WTC11 (cell line): ENCODE measurements around the gene MGMT. TPM values are rescaled to one million over a fixed set of nuclear protein-coding genes. Genes with fewer than 3 reads are reported as not detected.

Source experiments
- ATAC-seq: fragments of 200-7000 bp; cut with Tn5 transposase; 2 replicates; pipeline ENCODE4 v1.10.0; 2021; ENCODE audit warnings: mild to moderate bottlenecking, moderate library complexity
- CTCF ChIA-PET: fragments of 300-600 bp; sonication (Branson Sonifier 250); formaldehyde crosslinking; loops from one replicate; lab custom pipeline; 2021; ENCODE audit warnings: antibody characterized with exemption; lab: Charles Lee
- POLR2A ChIA-PET: fragments of 350-600 bp; sonication (Branson Sonifier 250); formaldehyde crosslinking; loops from one replicate; lab custom pipeline; 2021; ENCODE audit warnings: antibody characterized with exemption; lab: Charles Lee
- DNase-seq: peaks from one replicate; pipeline ENCODE4 v3.0.0; 2021; ENCODE audit warnings: low spot score
- H3K27ac Mint-ChIP-seq: 2 replicates; pipeline ENCODE4 v1.8.0; 2021; ENCODE audit warnings: mixed read lengths
- H3K27me3 Mint-ChIP-seq: 2 replicates; pipeline ENCODE4 v1.8.0; 2021; ENCODE audit warnings: low read depth, mild to moderate bottlenecking, moderate library complexity, mixed read lengths
- H3K36me3 Mint-ChIP-seq: 2 replicates; pipeline ENCODE4 v1.8.0; 2021; ENCODE audit warnings: mixed read lengths
- H3K4me1 Mint-ChIP-seq: 2 replicates; pipeline ENCODE4 v1.8.0; 2022; ENCODE audit warnings: mixed read lengths
- H3K4me3 Mint-ChIP-seq: 2 replicates; pipeline ENCODE4 v1.8.0; 2021; ENCODE audit warnings: mild to moderate bottlenecking, moderate library complexity, mixed read lengths
- H3K9me3 Mint-ChIP-seq: 2 replicates; pipeline ENCODE4 v1.8.0; 2021; ENCODE audit warnings: mixed read lengths
- ATF1 ChIP-seq: sonication (generic); formaldehyde crosslinking; IDR thresholded peaks from 2 replicates; pipeline ENCODE4 v1.8.1; 2023; ENCODE audit warnings: mild to moderate bottlenecking, moderate library complexity, missing genetic modification reagents
- E2F5 ChIP-seq: sonication (generic); formaldehyde crosslinking; IDR thresholded peaks from 2 replicates; pipeline ENCODE4 v1.8.1; 2022; ENCODE audit warnings: mild to moderate bottlenecking, moderate library complexity, missing genetic modification reagents
- GABPB1 ChIP-seq: sonication (generic); formaldehyde crosslinking; IDR thresholded peaks from 2 replicates; pipeline ENCODE4 v1.8.1; 2023; ENCODE audit warnings: mild to moderate bottlenecking, missing genetic modification reagents
- KAT7 ChIP-seq: sonication (generic); formaldehyde crosslinking; IDR thresholded peaks from 2 replicates; pipeline ENCODE4 v1.8.1; 2023; ENCODE audit warnings: missing genetic modification reagents, mild to moderate bottlenecking, borderline replicate concordance
- NFE2L1 ChIP-seq: sonication (generic); formaldehyde crosslinking; IDR thresholded peaks from 2 replicates; pipeline ENCODE4 v1.8.1; 2023; ENCODE audit warnings: missing genetic modification reagents
- NFYB ChIP-seq: sonication (generic); formaldehyde crosslinking; conservative IDR thresholded peaks from 2 replicates; pipeline ENCODE4 v1.8.0; 2022; ENCODE audit warnings: low read depth, missing genetic modification reagents
- NR1H2 ChIP-seq: sonication (generic); formaldehyde crosslinking; IDR thresholded peaks from 2 replicates; pipeline ENCODE4 v1.9.0; 2021; ENCODE audit warnings: mild to moderate bottlenecking, moderate library complexity, missing genetic modification reagents
- OVOL2 ChIP-seq: fragments of 250-450 bp; sonication (Bioruptor Pico); IDR thresholded peaks from 2 replicates; pipeline ENCODE4 v1.9.0; 2021; ENCODE audit warnings: mild to moderate bottlenecking, borderline replicate concordance
- STAT6 ChIP-seq: sonication (generic); formaldehyde crosslinking; conservative IDR thresholded peaks from 2 replicates; pipeline ENCODE4 v1.8.1; 2023; ENCODE audit warnings: mild to moderate bottlenecking, low read depth, missing genetic modification reagents, moderate library complexity
- ZBTB21 ChIP-seq: sonication (generic); formaldehyde crosslinking; IDR thresholded peaks from 2 replicates; pipeline ENCODE4 v1.8.1; 2023; ENCODE audit warnings: mild to moderate bottlenecking, missing genetic modification reagents, borderline replicate concordance
- ZNF121 ChIP-seq: sonication (generic); formaldehyde crosslinking; IDR thresholded peaks from 2 replicates; pipeline ENCODE4 v1.8.0; 2023; ENCODE audit warnings: missing genetic modification reagents
- ZNF263 ChIP-seq: sonication (generic); formaldehyde crosslinking; IDR thresholded peaks from 2 replicates; pipeline ENCODE4 v1.8.1; 2022; ENCODE audit warnings: low read depth, mild to moderate bottlenecking, moderate library complexity, missing genetic modification reagents
- ZNF396 ChIP-seq: fragments of 250-450 bp; sonication (Bioruptor Pico); IDR thresholded peaks from 2 replicates; pipeline ENCODE4 v1.8.0; 2021; ENCODE audit warnings: mild to moderate bottlenecking, moderate library complexity, borderline replicate concordance
- ZNF416 ChIP-seq: fragments of 250-450 bp; sonication (Bioruptor Pico); IDR thresholded peaks from 2 replicates; pipeline ENCODE4 v1.9.0; 2021; ENCODE audit warnings: mild to moderate bottlenecking, inconsistent platforms
- ZNF671 ChIP-seq: fragments of 250-450 bp; sonication (Bioruptor Pico); IDR thresholded peaks from 2 replicates; pipeline ENCODE4 v1.8.0; 2021; ENCODE audit warnings: mild to moderate bottlenecking
- total RNA-seq: library from RNA; stranded (reverse); gene quantifications from 3 replicates; pipeline ENCODE4 v1.2.3, GENCODE V29; 2021
- TF ChIP-seq, protein P1 (sequence below): sonication (generic); formaldehyde crosslinking; IDR thresholded peaks from 2 replicates; pipeline ENCODE4 v1.8.1; 2022; ENCODE audit warnings: low read depth, missing genetic modification reagents, borderline replicate concordance
- TF ChIP-seq, protein P2 (sequence below): sonication (generic); formaldehyde crosslinking; IDR thresholded peaks from 2 replicates; pipeline ENCODE4 v1.8.0; 2022; ENCODE audit warnings: mild to moderate bottlenecking, missing genetic modification reagents
- TF ChIP-seq, protein P3 (sequence below): sonication (generic); formaldehyde crosslinking; IDR thresholded peaks from 2 replicates; pipeline ENCODE4 v1.8.1; 2023; ENCODE audit warnings: mild to moderate bottlenecking, missing genetic modification reagents

MGMT gene
- total RNA-seq, 1 experiment from 2014 or later, result 11.8 TPM

GRCh38 chr10:129755158-129755591 is 288.1 kb downstream of the MGMT start:
- ATAC-seq, result no peak
- Mint-ChIP-seq H3K4me3 (no peak overlapping the region), H3K27me3 (no peaks in the 10 kb centered on the region), H3K36me3 (peaks cover 29% of the 10 kb centered on the region), H3K9me3 (peaks cover 54% of the 10 kb centered on the region), H3K27ac (no peak overlapping the region), H3K4me1 (0 out of 2 replicates have a peak, but pooled peaks cover 5% of the 10 kb centered on the region)
- ChIA-PET POLR2A (no interaction called here), CTCF (interaction anchor here (0.6 to 1.0 kb wide), 2 partner anchors 13 to 96 kb away, joined by 3 read pairs; no protein-coding TSS in a partner anchor)
- DNase-seq, result peak; percentile 1
- TF ChIP-seq OVOL2 (CRISPR knock-in tag) (no peak), NFYB (no peak), ZNF396 (no peak), GABPB1 (no peak), E2F5 (CRISPR knock-in tag) (no peak)
- TF ChIP-seq, protein P1, sequence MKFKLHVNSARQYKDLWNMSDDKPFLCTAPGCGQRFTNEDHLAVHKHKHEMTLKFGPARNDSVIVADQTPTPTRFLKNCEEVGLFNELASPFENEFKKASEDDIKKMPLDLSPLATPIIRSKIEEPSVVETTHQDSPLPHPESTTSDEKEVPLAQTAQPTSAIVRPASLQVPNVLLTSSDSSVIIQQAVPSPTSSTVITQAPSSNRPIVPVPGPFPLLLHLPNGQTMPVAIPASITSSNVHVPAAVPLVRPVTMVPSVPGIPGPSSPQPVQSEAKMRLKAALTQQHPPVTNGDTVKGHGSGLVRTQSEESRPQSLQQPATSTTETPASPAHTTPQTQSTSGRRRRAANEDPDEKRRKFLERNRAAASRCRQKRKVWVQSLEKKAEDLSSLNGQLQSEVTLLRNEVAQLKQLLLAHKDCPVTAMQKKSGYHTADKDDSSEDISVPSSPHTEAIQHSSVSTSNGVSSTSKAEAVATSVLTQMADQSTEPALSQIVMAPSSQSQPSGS (CRISPR knock-in tag), result no peak

GRCh38 chr10:129755621-129756020 is 288.6 kb downstream of the MGMT start:
- ChIA-PET POLR2A (no interaction called here), CTCF (interaction anchor here (0.6 kb wide), 1 partner anchor 96 kb away, joined by 3 read pairs; no protein-coding TSS in a partner anchor)
- peak; percentile 1 for DNase-seq
- ATAC-seq, result no peak
- Mint-ChIP-seq H3K4me3 (no peak overlapping the region), H3K9me3 (peaks cover 50% of the 10 kb centered on the region), H3K4me1 (0 out of 2 replicates have a peak, but pooled peaks cover 5% of the 10 kb centered on the region), H3K36me3 (peaks cover 28% of the 10 kb centered on the region), H3K27me3 (no peaks in the 10 kb centered on the region), H3K27ac (no peak overlapping the region)
- TF ChIP-seq NR1H2 (CRISPR knock-in tag) (no peak), ATF1 (CRISPR knock-in tag) (no peak), ZBTB21 (CRISPR knock-in tag) (no peak), STAT6 (CRISPR knock-in tag) (no peak), ZNF416 (CRISPR knock-in tag) (no peak), ZNF121 (CRISPR knock-in tag) (no peak), NFE2L1 (CRISPR knock-in tag) (no peak), ZNF671 (CRISPR knock-in tag) (no peak), ZNF263 (CRISPR knock-in tag) (no peak), KAT7 (CRISPR knock-in tag) (no peak)
- TF ChIP-seq, protein P2, sequence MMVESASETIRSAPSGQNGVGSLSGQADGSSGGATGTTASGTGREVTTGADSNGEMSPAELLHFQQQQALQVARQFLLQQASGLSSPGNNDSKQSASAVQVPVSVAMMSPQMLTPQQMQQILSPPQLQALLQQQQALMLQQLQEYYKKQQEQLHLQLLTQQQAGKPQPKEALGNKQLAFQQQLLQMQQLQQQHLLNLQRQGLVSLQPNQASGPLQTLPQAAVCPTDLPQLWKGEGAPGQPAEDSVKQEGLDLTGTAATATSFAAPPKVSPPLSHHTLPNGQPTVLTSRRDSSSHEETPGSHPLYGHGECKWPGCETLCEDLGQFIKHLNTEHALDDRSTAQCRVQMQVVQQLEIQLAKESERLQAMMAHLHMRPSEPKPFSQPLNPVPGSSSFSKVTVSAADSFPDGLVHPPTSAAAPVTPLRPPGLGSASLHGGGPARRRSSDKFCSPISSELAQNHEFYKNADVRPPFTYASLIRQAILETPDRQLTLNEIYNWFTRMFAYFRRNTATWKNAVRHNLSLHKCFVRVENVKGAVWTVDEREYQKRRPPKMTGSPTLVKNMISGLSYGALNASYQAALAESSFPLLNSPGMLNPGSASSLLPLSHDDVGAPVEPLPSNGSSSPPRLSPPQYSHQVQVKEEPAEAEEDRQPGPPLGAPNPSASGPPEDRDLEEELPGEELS, result no peak
- TF ChIP-seq, protein P3, sequence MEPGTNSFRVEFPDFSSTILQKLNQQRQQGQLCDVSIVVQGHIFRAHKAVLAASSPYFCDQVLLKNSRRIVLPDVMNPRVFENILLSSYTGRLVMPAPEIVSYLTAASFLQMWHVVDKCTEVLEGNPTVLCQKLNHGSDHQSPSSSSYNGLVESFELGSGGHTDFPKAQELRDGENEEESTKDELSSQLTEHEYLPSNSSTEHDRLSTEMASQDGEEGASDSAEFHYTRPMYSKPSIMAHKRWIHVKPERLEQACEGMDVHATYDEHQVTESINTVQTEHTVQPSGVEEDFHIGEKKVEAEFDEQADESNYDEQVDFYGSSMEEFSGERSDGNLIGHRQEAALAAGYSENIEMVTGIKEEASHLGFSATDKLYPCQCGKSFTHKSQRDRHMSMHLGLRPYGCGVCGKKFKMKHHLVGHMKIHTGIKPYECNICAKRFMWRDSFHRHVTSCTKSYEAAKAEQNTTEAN, result no peak
